GM12891 (cell line): ENCODE data around the gene CEP350.

Source experiments
- PAX5 ChIP-seq: IDR thresholded peaks from 2 replicates; pipeline ENCODE4 v1.6.1; 2011; ENCODE audit warnings: low read length, moderate library complexity, mild to moderate bottlenecking; ENCODE audit not compliant: insufficient read depth, severe bottlenecking
- POLR2A ChIP-seq: IDR thresholded peaks from 2 replicates; pipeline ENCODE4 v1.6.1; 2011; ENCODE audit warnings: low read depth, low read length, control low read depth
- POLR2AphosphoS5 ChIP-seq: IDR thresholded peaks from 2 replicates; pipeline ENCODE4 v1.6.1; 2011; ENCODE audit warnings: low read depth, low read length, control low read depth
- POU2F2 ChIP-seq: IDR thresholded peaks from 2 replicates; pipeline ENCODE4 v1.6.1; 2011; ENCODE audit warnings: low read depth, mild to moderate bottlenecking, control low read depth, low read length, moderate library complexity
- SPI1 ChIP-seq: IDR thresholded peaks from 2 replicates; pipeline ENCODE4 v1.6.1; 2011; ENCODE audit warnings: low read depth, low read length, control low read depth
- TAF1 ChIP-seq: IDR thresholded peaks from 2 replicates; pipeline ENCODE4 v1.6.1; 2011; ENCODE audit warnings: low read depth, low read length, control low read depth

GRCh38 chr1:179990847-179991246, 36.2 kb downstream of the CEP350 start:
- no peak for TF ChIP-seq POLR2AphosphoS5
- no peak for TF ChIP-seq TAF1
- no peak for TF ChIP-seq POLR2A
- no peak for TF ChIP-seq SPI1
- no peak for TF ChIP-seq PAX5
- TF ChIP-seq POU2F2, result no peak
